ENCODE results near the gene LRBA.

Gene LRBA

DNA sequence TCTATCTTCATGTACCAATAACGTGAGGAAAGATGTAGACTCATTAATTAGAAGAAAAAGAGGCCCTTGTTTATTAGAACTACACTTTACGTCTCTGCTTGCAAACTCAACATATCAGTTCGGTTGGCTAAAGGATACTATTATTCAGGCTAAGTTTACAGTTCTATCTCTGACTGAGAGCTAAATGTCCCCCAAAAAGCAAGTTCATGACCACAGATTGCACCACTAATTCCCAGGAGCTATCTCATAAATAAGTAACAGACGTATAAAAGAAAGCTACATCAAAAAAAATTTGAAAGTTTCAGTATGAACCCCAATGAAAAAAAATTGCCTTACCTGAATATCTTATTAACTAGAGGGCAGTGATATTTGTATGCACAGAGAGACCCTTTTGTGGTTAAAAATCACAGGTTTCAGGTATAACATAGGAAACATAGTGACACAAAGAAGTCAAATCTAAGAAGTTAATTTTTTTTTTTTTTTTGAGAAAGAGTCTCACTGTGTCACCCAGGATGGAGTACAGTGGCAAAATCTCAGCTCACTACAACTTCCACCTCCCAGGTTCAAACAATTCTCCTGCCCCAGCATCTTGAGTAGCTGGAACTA is 304.2 kb downstream of the LRBA start:
- no peak for DNase-seq (ENCODE audit: low spot score)
- Histone ChIP-seq H3K4me3 (no peak overlapping the region), H3K27ac (no peak overlapping the region)
- TF ChIP-seq, protein P1, sequence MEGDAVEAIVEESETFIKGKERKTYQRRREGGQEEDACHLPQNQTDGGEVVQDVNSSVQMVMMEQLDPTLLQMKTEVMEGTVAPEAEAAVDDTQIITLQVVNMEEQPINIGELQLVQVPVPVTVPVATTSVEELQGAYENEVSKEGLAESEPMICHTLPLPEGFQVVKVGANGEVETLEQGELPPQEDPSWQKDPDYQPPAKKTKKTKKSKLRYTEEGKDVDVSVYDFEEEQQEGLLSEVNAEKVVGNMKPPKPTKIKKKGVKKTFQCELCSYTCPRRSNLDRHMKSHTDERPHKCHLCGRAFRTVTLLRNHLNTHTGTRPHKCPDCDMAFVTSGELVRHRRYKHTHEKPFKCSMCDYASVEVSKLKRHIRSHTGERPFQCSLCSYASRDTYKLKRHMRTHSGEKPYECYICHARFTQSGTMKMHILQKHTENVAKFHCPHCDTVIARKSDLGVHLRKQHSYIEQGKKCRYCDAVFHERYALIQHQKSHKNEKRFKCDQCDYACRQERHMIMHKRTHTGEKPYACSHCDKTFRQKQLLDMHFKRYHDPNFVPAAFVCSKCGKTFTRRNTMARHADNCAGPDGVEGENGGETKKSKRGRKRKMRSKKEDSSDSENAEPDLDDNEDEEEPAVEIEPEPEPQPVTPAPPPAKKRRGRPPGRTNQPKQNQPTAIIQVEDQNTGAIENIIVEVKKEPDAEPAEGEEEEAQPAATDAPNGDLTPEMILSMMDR (IDR thresholded peaks at IDR 0.05): no peak

DNA sequence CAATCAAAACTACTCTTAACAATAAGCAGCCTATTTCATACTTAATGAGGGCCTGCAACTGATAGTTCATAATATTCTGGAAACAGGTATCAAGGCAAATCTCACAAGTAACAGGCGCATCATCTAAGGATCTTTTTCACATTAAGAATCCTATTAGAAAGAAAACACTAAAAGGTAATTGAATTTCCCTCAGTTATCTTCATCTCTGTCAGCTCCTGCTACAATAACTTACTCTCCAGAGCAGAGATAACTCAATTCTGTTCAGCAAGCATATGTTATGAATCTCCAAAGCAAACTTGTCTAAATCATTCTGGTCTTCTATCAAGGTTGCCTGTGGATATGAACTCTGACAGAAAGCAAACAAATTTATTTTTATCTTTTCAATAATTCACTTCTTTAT is 307.1 kb downstream of the LRBA start:
- TF ChIP-seq, protein P1 (IDR thresholded peaks at IDR 0.05): no peak
- H3K4me3 ChIP-seq: no peak overlapping the region
- H3K27ac ChIP-seq: no peak overlapping the region
- no peak for DNase-seq (ENCODE audit: low spot score)

DNA sequence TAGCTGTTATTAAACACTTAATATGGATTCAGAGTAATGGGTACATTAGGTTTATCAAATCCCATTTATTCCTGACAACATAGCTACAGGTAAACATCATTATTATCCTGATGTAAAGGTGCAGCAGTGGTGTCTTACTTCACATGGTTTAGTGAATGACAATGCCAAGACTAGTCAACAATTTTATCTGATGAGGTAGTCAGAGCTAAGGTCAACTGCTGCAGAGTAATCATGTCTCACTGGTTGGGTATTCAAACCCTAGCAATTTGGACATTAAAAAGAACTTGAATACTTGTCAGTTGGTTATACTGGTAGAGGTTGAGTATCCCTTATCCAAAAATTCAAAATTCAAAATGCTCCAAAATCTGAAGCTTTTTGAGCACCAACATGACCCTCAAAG is 315.5 kb downstream of the LRBA start:
- Histone ChIP-seq H3K4me3 (no peak overlapping the region), H3K27ac (no peak overlapping the region)
- DNase-seq (ENCODE audit: low spot score): no peak
- TF ChIP-seq, protein P1 (IDR thresholded peaks at IDR 0.05): no peak

DNA sequence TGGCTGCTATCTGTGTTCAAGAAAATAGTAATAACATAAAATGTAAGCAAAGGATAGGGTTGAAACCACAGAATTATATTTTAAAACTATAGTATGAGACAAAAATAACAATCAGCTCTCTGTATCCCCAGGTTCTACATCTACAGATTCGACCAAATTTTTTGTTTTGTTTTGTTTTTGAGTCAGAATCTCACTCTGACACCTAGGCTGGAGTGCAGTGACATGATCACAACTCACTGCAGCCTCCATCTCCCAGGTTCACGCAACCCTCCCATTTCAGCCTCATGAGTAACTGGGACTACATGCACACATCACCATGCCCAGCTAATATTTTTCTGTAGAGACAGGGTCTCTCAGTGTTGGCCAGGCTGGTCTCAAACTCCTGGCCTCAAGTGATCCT is 319.9 kb downstream of the LRBA start:
- TF ChIP-seq, protein P1 (IDR thresholded peaks at IDR 0.05): no peak
- no peak for DNase-seq (ENCODE audit: low spot score)
- Histone ChIP-seq H3K4me3 (no peak overlapping the region), H3K27ac (no peak overlapping the region)

DNA sequence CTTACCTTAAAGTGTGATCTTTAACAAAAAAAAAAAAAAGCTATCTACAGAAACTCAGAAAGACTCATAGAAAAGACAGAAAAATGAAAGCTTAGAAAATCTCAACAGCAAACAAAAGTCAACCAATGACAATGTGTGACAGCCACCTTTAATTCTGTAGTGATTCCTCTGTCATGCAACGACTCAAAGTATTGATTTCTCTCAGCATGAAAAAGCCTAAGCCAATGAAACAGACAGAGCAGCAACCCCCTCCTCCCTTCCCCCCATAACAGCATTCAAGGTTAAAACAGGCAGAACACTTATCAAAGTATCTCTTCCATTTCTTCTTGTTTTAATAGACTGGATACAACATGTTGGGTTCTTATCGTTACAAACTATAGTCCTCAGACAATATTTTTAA is 320.6 kb downstream of the LRBA start:
- TF ChIP-seq, protein P1 (IDR thresholded peaks at IDR 0.05): no peak
- Histone ChIP-seq H3K4me3 (no peak overlapping the region), H3K27ac (no peak overlapping the region)
- DNase-seq (ENCODE audit: low spot score): no peak

DNA sequence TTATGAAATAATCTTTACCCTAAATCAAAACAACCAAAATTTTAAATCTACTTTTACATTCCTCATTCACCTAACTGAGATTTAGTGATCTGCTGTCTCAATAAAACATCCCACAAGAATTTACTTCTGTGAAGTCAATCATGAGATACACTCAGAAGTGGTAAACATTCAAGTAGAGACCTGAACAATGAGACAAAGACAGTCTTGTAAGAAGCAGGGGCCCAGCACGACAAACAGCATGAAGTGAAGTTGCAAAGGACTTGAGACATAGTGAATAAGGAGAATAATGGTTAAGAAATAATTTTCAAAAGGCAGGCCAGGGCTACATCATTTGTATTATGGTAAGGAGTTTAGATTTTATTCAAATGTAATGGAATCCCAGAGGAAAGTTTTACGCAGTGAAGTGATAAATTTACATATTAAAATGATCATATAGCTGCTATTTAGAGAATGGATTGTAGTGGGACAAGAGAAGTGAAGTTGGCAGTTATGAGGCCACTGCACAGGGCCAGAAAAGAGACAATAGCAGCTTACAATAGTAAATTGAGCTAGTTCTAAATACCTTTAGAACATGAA is 331.2 kb downstream of the LRBA start:
- TF ChIP-seq, protein P1 (IDR thresholded peaks at IDR 0.05): no peak
- Histone ChIP-seq H3K27ac (no peak overlapping the region), H3K4me3 (no peak overlapping the region)
- no peak for DNase-seq (ENCODE audit: low spot score)

DNA sequence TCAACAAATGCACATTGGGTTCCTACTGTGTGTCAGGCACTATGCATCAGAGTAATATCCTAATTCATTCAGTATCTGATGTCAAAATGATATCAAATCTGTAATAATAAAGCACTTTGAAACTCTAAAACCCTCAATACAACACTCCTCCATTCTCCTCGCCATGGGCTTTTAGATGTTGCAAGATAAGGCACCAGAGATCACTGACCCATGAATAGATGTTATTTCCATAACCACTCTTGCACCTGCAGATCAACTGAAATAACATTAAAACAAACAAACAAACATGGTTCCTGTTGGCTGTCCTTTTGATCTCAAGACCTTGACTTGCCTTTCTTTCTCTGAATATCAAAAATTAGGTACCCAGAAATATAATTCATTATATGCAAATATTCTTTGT is 333.0 kb downstream of the LRBA start:
- TF ChIP-seq, protein P1 (IDR thresholded peaks at IDR 0.05): no peak
- Histone ChIP-seq H3K4me3 (no peak overlapping the region), H3K27ac (no peak overlapping the region)
- DNase-seq (ENCODE audit: low spot score): no peak
